Spinal cord (tissue), 10 donors: ENCODE results near the gene SMOC1. TPM values are rescaled to one million over a fixed set of nuclear protein-coding genes. Genes with fewer than 3 reads are reported as not detected.

Experiments
- DNase-seq, 6 donors: peaks; one replicate each; pipeline versions ENCODE4 v3.0.0 to v3.0.0-alpha.2; 2013 to 2015; ENCODE audit warnings: low spot score in 6 of 6, low read depth in 4 of 6
- H3K27ac ChIP-seq: one replicate; pipeline ENCODE4 v1.5.1; 2013; ENCODE audit warnings: low read depth, low read length, control low read depth
- H3K27me3 ChIP-seq: one replicate; pipeline ENCODE4 v1.6.1; 2013; ENCODE audit warnings: low read length; ENCODE audit not compliant: control insufficient read depth, insufficient read depth
- H3K36me3 ChIP-seq: one replicate; pipeline ENCODE4 v1.6.1; 2013; ENCODE audit warnings: low read length; ENCODE audit not compliant: control insufficient read depth, insufficient read depth
- H3K4me1 ChIP-seq: one replicate; pipeline ENCODE4 v1.6.1; 2013; ENCODE audit warnings: low read length; ENCODE audit not compliant: control insufficient read depth, insufficient read depth
- H3K4me3 ChIP-seq: one replicate; pipeline ENCODE4 v1.5.1; 2013; ENCODE audit warnings: low read depth, low read length, control low read depth
- H3K9me3 ChIP-seq: one replicate; pipeline ENCODE4 v1.6.1; 2013; ENCODE audit warnings: low read length; ENCODE audit not compliant: control insufficient read depth, insufficient read depth
- WGBS: methylation state at CpG from one replicate; pipeline ENCODE4 v1.1.5; 2013; ENCODE audit warnings: missing lambda C conversion rate; ENCODE audit not compliant: insufficient coverage; 5-methylcytosine and 5-hydroxymethylcytosine counted together
- polyA plus RNA-seq, 2 donors: library from polyadenylated mRNA; unstranded; fragments of 120-200 nt; gene quantifications; one replicate each; pipeline ENCODE4 v1.2.1, GENCODE V29; 2013; ENCODE audit not compliant: insufficient read length in 2 of 2
- total RNA-seq, 2 donors: library from RNA; depleted of rRNA in 1 of 2; stranded (reverse); fragments of 120-200 nt in 1 of 2; fragments of >200 nt in 1 of 2; gene quantifications; one replicate each; pipeline versions ENCODE4 v1.2.3 to v1.2.4, GENCODE V29; 2013 to 2014
- donor health status: healthy.

Gene SMOC1
- total and polyA plus RNA-seq, 4 donors, result 52.2 to 189 (median 111) TPM

DNA sequence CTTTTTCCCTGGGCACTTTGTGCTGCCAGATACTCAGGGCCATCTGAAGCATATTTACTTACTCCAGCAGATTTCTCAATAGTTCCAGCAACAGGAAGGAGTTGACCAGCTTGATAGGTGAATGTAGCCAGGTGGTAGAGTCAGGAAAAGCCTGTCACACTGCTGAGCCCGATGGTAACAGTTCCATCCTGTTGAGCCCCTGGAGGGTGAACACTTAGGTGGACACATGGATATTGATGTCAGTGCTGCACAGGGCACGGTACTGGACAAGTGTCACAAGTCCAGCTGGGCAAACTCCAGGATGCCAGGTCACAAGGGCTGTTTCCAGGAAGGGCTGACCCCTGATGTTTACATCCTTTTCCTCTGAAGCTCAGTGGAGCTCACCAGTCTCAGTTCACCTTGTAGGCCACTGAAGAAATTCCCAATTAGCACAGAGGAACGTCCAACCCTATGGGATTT lies 2.3 kb upstream of the SMOC1 start:
- Histone ChIP-seq H3K4me3 (no peak overlapping the region), H3K36me3 (no peaks in the 10 kb centered on the region), H3K9me3 (no peaks in the 10 kb centered on the region), H3K4me1 (peaks cover 16% of the 10 kb centered on the region), H3K27me3 (peaks cover 11% of the 10 kb centered on the region), H3K27ac (no peak overlapping the region)
- DNase-seq, result no peak
- 79% methylated on average over 3 of the region's 3 CpGs for WGBS

DNA sequence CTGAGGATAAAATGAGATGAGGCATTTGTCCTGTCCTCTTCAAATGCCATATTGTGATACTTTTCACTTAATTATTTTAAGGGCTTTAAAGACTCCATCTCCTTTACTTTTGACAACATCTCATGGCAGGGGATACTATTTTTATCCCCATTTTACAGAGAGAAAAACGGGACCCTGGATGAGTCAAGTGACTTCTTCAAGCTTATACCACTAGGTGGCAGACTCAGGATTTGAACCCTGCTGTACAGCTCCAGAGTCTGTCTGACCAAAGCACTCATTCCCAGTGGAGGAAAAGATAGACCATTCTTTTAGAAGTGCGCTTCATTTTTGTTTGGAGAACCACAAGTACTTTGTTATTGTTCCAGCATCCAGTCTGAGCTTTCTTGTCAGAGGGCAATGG lies 1.7 kb upstream of the SMOC1 start:
- H3K27ac ChIP-seq, result no peak overlapping the region
- 32% methylated on average over 2 of the region's 2 CpGs for WGBS

GRCh38 chr14:69878251-69878650 lies 965 bp upstream of the SMOC1 start:
- H3K4me3 ChIP-seq, result no peak overlapping the region
- peaks cover 11% of the 10 kb centered on the region for H3K27me3 ChIP-seq
- no peak for DNase-seq
- peaks cover 16% of the 10 kb centered on the region for H3K4me1 ChIP-seq
- H3K9me3 ChIP-seq, result no peaks in the 10 kb centered on the region
- no peak overlapping the region for H3K27ac ChIP-seq
- WGBS, result 94% methylated on average over 8 of the region's 9 CpGs
- no peaks in the 10 kb centered on the region for H3K36me3 ChIP-seq

More for the DNA sequence above, 1.7 kb upstream of the SMOC1 start:
- Histone ChIP-seq H3K27me3 (peaks cover 11% of the 10 kb centered on the region), H3K4me1 (peaks cover 16% of the 10 kb centered on the region), H3K4me3 (no peak overlapping the region), H3K36me3 (no peaks in the 10 kb centered on the region), H3K9me3 (no peaks in the 10 kb centered on the region)
- DNase-seq, result peak in 2 of 6 donors; percentile 73 to 75

DNA sequence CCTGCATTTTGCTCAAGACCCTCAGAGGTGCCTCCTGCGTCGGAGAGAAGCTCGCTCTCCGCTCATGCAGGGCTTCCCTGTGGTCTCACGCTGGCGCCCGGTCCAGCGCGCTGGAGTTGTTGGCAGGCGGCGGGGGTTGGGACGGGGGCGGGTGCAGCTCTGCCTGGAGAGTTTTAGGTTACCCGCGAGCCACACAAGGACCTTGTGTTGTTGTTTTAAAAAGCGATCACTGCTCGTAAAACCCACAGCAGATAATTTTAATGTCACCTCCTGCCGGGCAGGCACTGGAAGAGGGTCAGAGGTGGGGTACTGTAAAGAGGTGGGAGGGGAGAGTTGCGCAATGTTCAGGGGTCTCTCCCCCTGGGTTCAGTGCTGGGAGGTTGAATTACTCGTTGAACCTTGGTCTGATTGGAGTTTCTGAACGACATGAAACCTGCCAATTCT lies 850 bp downstream of the SMOC1 start:
- Histone ChIP-seq H3K4me3 (peak overlapping the region; percentile 68), H3K27me3 (peaks cover 11% of the 10 kb centered on the region), H3K4me1 (peaks cover 16% of the 10 kb centered on the region), H3K9me3 (no peaks in the 10 kb centered on the region), H3K36me3 (no peaks in the 10 kb centered on the region), H3K27ac (peak overlapping the region; percentile 61)
- 5% methylated on average over 9 of the region's 21 CpGs for WGBS
- DNase-seq, result peak in 2 of 6 donors; percentile 38 to 60

GRCh38 chr14:69880893-69881292 lies 1.7 kb downstream of the SMOC1 start:
- Histone ChIP-seq H3K9me3 (no peaks in the 10 kb centered on the region), H3K27me3 (peaks cover 11% of the 10 kb centered on the region), H3K4me3 (peak overlapping the region; percentile 68), H3K4me1 (peaks cover 16% of the 10 kb centered on the region), H3K27ac (peak overlapping the region; percentile 22), H3K36me3 (no peaks in the 10 kb centered on the region)
- DNase-seq, result peak in 1 of 6 donors; percentile 57
- WGBS, result 55% methylated on average over 5 of the region's 5 CpGs

GRCh38 chr14:69882116-69882864 lies 3.1 kb downstream of the SMOC1 start:
- H3K27me3 ChIP-seq, result peaks cover 11% of the 10 kb centered on the region
- no peaks in the 10 kb centered on the region for H3K9me3 ChIP-seq
- H3K4me3 ChIP-seq, result peak overlapping the region; percentile 68
- H3K36me3 ChIP-seq, result no peaks in the 10 kb centered on the region
- 33% methylated on average over 7 of the region's 11 CpGs for WGBS
- peak in 2 of 6 donors; percentile 28 to 43 for DNase-seq
- H3K27ac ChIP-seq, result peak overlapping the region; percentile 0
- peaks cover 16% of the 10 kb centered on the region for H3K4me1 ChIP-seq

GRCh38 chr14:69882915-69883314 lies 3.7 kb downstream of the SMOC1 start:
- Histone ChIP-seq H3K27ac (no peak overlapping the region), H3K36me3 (no peaks in the 10 kb centered on the region), H3K9me3 (no peaks in the 10 kb centered on the region), H3K27me3 (peaks cover 11% of the 10 kb centered on the region), H3K4me3 (no peak overlapping the region), H3K4me1 (peaks cover 21% of the 10 kb centered on the region)
- no CpG with 5 or more reads among the region's 2 CpGs for WGBS
- DNase-seq, result no peak

GRCh38 chr14:69886453-69887242 lies 7.4 kb downstream of the SMOC1 start:
- no peaks in the 10 kb centered on the region for H3K36me3 ChIP-seq
- no peak for DNase-seq
- H3K4me3 ChIP-seq, result no peak overlapping the region
- H3K27ac ChIP-seq, result no peak overlapping the region
- H3K27me3 ChIP-seq, result peaks cover 2% of the 10 kb centered on the region
- WGBS, result no CpG with 5 or more reads among the region's 2 CpGs
- H3K4me1 ChIP-seq, result peaks cover 6% of the 10 kb centered on the region
- no peaks in the 10 kb centered on the region for H3K9me3 ChIP-seq

GRCh38 chr14:69887740-69888657 lies 8.8 kb downstream of the SMOC1 start:
- Histone ChIP-seq H3K4me1 (peaks cover 6% of the 10 kb centered on the region), H3K9me3 (no peaks in the 10 kb centered on the region), H3K4me3 (no peak overlapping the region), H3K36me3 (no peaks in the 10 kb centered on the region), H3K27ac (no peak overlapping the region), H3K27me3 (no peaks in the 10 kb centered on the region)
- DNase-seq, result no peak
- 85% methylated on average over 4 of the region's 9 CpGs for WGBS
